ENCODE results near the gene GOLGA8B. TPM values are rescaled to one million over a fixed set of nuclear protein-coding genes. Genes with fewer than 3 reads are reported as not detected.
"Not testable (repeated sequence)": the region's sequence is repeated elsewhere in the genome, so short reads cannot be mapped to it uniquely, and the experiment has no call there.

The GOLGA8B gene
- polyA plus RNA-seq, 2 donors: 22.8 to 58.1 TPM

- H3K27ac ChIP-seq (ENCODE audit: low read depth in 2 of 2, low read length in 1 of 2); H3K4me1 ChIP-seq (ENCODE audit: control insufficient read depth in 2 of 2, insufficient read depth in 2 of 2, low read length in 1 of 2); H3K9me3 ChIP-seq (ENCODE audit: control insufficient read depth in 2 of 2, insufficient read depth in 1 of 2, low read depth in 1 of 2, low read length in 1 of 2); H3K36me3 ChIP-seq (ENCODE audit: control insufficient read depth in 2 of 2, insufficient read depth in 2 of 2, low read length in 1 of 2); H3K27me3 ChIP-seq (ENCODE audit: control insufficient read depth in 1 of 2, insufficient read depth in 2 of 2, low read length in 2 of 2); H3K4me3 ChIP-seq (ENCODE audit: low read depth in 1 of 2, low read length in 2 of 2): not testable (repeated sequence)
- WGBS, 2 donors: 88 to 89% methylated on average over 4 of the region's 4 CpGs
Measured at GRCh38 chr15:34569670-34570396, 13.6 kb downstream of the GOLGA8B start.

- not testable (repeated sequence) for H3K36me3 ChIP-seq (ENCODE audit: control insufficient read depth in 2 of 2, insufficient read depth in 2 of 2, low read length in 1 of 2); H3K27ac ChIP-seq (ENCODE audit: low read depth in 2 of 2, low read length in 1 of 2); H3K4me3 ChIP-seq (ENCODE audit: low read depth in 1 of 2, low read length in 2 of 2); H3K27me3 ChIP-seq (ENCODE audit: control insufficient read depth in 1 of 2, insufficient read depth in 2 of 2, low read length in 2 of 2); H3K4me1 ChIP-seq (ENCODE audit: control insufficient read depth in 2 of 2, insufficient read depth in 2 of 2, low read length in 1 of 2); H3K9me3 ChIP-seq (ENCODE audit: control insufficient read depth in 2 of 2, insufficient read depth in 1 of 2, low read depth in 1 of 2, low read length in 1 of 2)
- 86 to 91% methylated on average over 7 of the region's 12 CpGs for WGBS, 2 donors
Measured at GRCh38 chr15:34567174-34567573, 16.3 kb downstream of the GOLGA8B start.

GRCh38 chr15:34564711-34565110 is 18.7 kb downstream of the GOLGA8B start:
- H3K4me1 ChIP-seq (ENCODE audit: control insufficient read depth in 2 of 2, insufficient read depth in 2 of 2, low read length in 1 of 2); H3K27me3 ChIP-seq (ENCODE audit: control insufficient read depth in 1 of 2, insufficient read depth in 2 of 2, low read length in 2 of 2); H3K27ac ChIP-seq (ENCODE audit: low read depth in 2 of 2, low read length in 1 of 2); H3K36me3 ChIP-seq (ENCODE audit: control insufficient read depth in 2 of 2, insufficient read depth in 2 of 2, low read length in 1 of 2); H3K9me3 ChIP-seq (ENCODE audit: control insufficient read depth in 2 of 2, insufficient read depth in 1 of 2, low read depth in 1 of 2, low read length in 1 of 2); H3K4me3 ChIP-seq (ENCODE audit: low read depth in 1 of 2, low read length in 2 of 2): not testable (repeated sequence)
- WGBS, 2 donors: 72 to 84% methylated on average over 5 of the region's 5 CpGs

GRCh38 chr15:34560814-34561213 is 22.6 kb downstream of the GOLGA8B start:
- WGBS, 2 donors: 74 to 94% methylated on average over 3 of the region's 6 CpGs
- H3K27me3 ChIP-seq (ENCODE audit: control insufficient read depth in 1 of 2, insufficient read depth in 2 of 2, low read length in 2 of 2); H3K36me3 ChIP-seq (ENCODE audit: control insufficient read depth in 2 of 2, insufficient read depth in 2 of 2, low read length in 1 of 2); H3K27ac ChIP-seq (ENCODE audit: low read depth in 2 of 2, low read length in 1 of 2); H3K4me1 ChIP-seq (ENCODE audit: control insufficient read depth in 2 of 2, insufficient read depth in 2 of 2, low read length in 1 of 2); H3K9me3 ChIP-seq (ENCODE audit: control insufficient read depth in 2 of 2, insufficient read depth in 1 of 2, low read depth in 1 of 2, low read length in 1 of 2); H3K4me3 ChIP-seq (ENCODE audit: low read depth in 1 of 2, low read length in 2 of 2): not testable (repeated sequence)

GRCh38 chr15:34559764-34560163 is 23.7 kb downstream of the GOLGA8B start:
- not testable (repeated sequence) for H3K4me1 ChIP-seq (ENCODE audit: control insufficient read depth in 2 of 2, insufficient read depth in 2 of 2, low read length in 1 of 2); H3K9me3 ChIP-seq (ENCODE audit: control insufficient read depth in 2 of 2, insufficient read depth in 1 of 2, low read depth in 1 of 2, low read length in 1 of 2); H3K27ac ChIP-seq (ENCODE audit: low read depth in 2 of 2, low read length in 1 of 2); H3K4me3 ChIP-seq (ENCODE audit: low read depth in 1 of 2, low read length in 2 of 2); H3K27me3 ChIP-seq (ENCODE audit: control insufficient read depth in 1 of 2, insufficient read depth in 2 of 2, low read length in 2 of 2); H3K36me3 ChIP-seq (ENCODE audit: control insufficient read depth in 2 of 2, insufficient read depth in 2 of 2, low read length in 1 of 2)
- WGBS, 2 donors: 97 to 98% methylated on average over 5 of the region's 5 CpGs

GRCh38 chr15:34555162-34555561 is 28.3 kb downstream of the GOLGA8B start:
- not testable (repeated sequence) for H3K27me3 ChIP-seq (ENCODE audit: control insufficient read depth in 1 of 2, insufficient read depth in 2 of 2, low read length in 2 of 2); H3K4me1 ChIP-seq (ENCODE audit: control insufficient read depth in 2 of 2, insufficient read depth in 2 of 2, low read length in 1 of 2); H3K9me3 ChIP-seq (ENCODE audit: control insufficient read depth in 2 of 2, insufficient read depth in 1 of 2, low read depth in 1 of 2, low read length in 1 of 2); H3K27ac ChIP-seq (ENCODE audit: low read depth in 2 of 2, low read length in 1 of 2); H3K36me3 ChIP-seq (ENCODE audit: control insufficient read depth in 2 of 2, insufficient read depth in 2 of 2, low read length in 1 of 2); H3K4me3 ChIP-seq (ENCODE audit: low read depth in 1 of 2, low read length in 2 of 2)
- WGBS, 2 donors: 70% methylated on average over 1 of the region's 7 CpGs; no CpG with 5 or more reads in 1 of the 2 donors

GRCh38 chr15:34554716-34555115 is 28.7 kb downstream of the GOLGA8B start:
- H3K27me3 ChIP-seq (ENCODE audit: control insufficient read depth in 1 of 2, insufficient read depth in 2 of 2, low read length in 2 of 2); H3K9me3 ChIP-seq (ENCODE audit: control insufficient read depth in 2 of 2, insufficient read depth in 1 of 2, low read depth in 1 of 2, low read length in 1 of 2); H3K4me1 ChIP-seq (ENCODE audit: control insufficient read depth in 2 of 2, insufficient read depth in 2 of 2, low read length in 1 of 2); H3K36me3 ChIP-seq (ENCODE audit: control insufficient read depth in 2 of 2, insufficient read depth in 2 of 2, low read length in 1 of 2); H3K27ac ChIP-seq (ENCODE audit: low read depth in 2 of 2, low read length in 1 of 2); H3K4me3 ChIP-seq (ENCODE audit: low read depth in 1 of 2, low read length in 2 of 2): not testable (repeated sequence)
- WGBS, 2 donors: 86% methylated on average over 5 of the region's 9 CpGs; no CpG with 5 or more reads in 1 of the 2 donors

GRCh38 chr15:34554126-34554525 is 29.3 kb downstream of the GOLGA8B start:
- H3K4me3 ChIP-seq (ENCODE audit: low read depth in 1 of 2, low read length in 2 of 2); H3K36me3 ChIP-seq (ENCODE audit: control insufficient read depth in 2 of 2, insufficient read depth in 2 of 2, low read length in 1 of 2); H3K9me3 ChIP-seq (ENCODE audit: control insufficient read depth in 2 of 2, insufficient read depth in 1 of 2, low read depth in 1 of 2, low read length in 1 of 2); H3K27me3 ChIP-seq (ENCODE audit: control insufficient read depth in 1 of 2, insufficient read depth in 2 of 2, low read length in 2 of 2); H3K4me1 ChIP-seq (ENCODE audit: control insufficient read depth in 2 of 2, insufficient read depth in 2 of 2, low read length in 1 of 2); H3K27ac ChIP-seq (ENCODE audit: low read depth in 2 of 2, low read length in 1 of 2): not testable (repeated sequence)
- WGBS, 2 donors: 87 to 94% methylated on average over 3 of the region's 5 CpGs

GRCh38 chr15:34550129-34550528 is 33.3 kb downstream of the GOLGA8B start:
- H3K4me1 ChIP-seq (ENCODE audit: control insufficient read depth in 2 of 2, insufficient read depth in 2 of 2, low read length in 1 of 2); H3K4me3 ChIP-seq (ENCODE audit: low read depth in 1 of 2, low read length in 2 of 2); H3K27ac ChIP-seq (ENCODE audit: low read depth in 2 of 2, low read length in 1 of 2); H3K36me3 ChIP-seq (ENCODE audit: control insufficient read depth in 2 of 2, insufficient read depth in 2 of 2, low read length in 1 of 2); H3K9me3 ChIP-seq (ENCODE audit: control insufficient read depth in 2 of 2, insufficient read depth in 1 of 2, low read depth in 1 of 2, low read length in 1 of 2); H3K27me3 ChIP-seq (ENCODE audit: control insufficient read depth in 1 of 2, insufficient read depth in 2 of 2, low read length in 2 of 2): not testable (repeated sequence)
- no CpG with 5 or more reads among the region's 3 CpGs for WGBS, 2 donors

- H3K36me3 ChIP-seq (ENCODE audit: control insufficient read depth in 2 of 2, insufficient read depth in 2 of 2, low read length in 1 of 2); H3K27ac ChIP-seq (ENCODE audit: low read depth in 2 of 2, low read length in 1 of 2); H3K4me3 ChIP-seq (ENCODE audit: low read depth in 1 of 2, low read length in 2 of 2); H3K27me3 ChIP-seq (ENCODE audit: control insufficient read depth in 1 of 2, insufficient read depth in 2 of 2, low read length in 2 of 2); H3K4me1 ChIP-seq (ENCODE audit: control insufficient read depth in 2 of 2, insufficient read depth in 2 of 2, low read length in 1 of 2); H3K9me3 ChIP-seq (ENCODE audit: control insufficient read depth in 2 of 2, insufficient read depth in 1 of 2, low read depth in 1 of 2, low read length in 1 of 2): not testable (repeated sequence)
- 94 to 100% methylated on average over 1 of the region's 4 CpGs for WGBS, 2 donors
Measured at GRCh38 chr15:34549381-34549809, 34.1 kb downstream of the GOLGA8B start.

Measured in esophagus (tissue), 2 donors.